NCI-H146 (cell line): ENCODE results near the gene NR2C1.
"Not testable (repeated sequence)": the region's sequence is repeated elsewhere in the genome, so short reads cannot be mapped to it uniquely, and the experiment has no call there.

Experiments
- DNase-seq: peaks from one replicate; lab custom pipeline; 2025; lab: John Stamatoyannopoulos, UW

The NR2C1 gene

DNA sequence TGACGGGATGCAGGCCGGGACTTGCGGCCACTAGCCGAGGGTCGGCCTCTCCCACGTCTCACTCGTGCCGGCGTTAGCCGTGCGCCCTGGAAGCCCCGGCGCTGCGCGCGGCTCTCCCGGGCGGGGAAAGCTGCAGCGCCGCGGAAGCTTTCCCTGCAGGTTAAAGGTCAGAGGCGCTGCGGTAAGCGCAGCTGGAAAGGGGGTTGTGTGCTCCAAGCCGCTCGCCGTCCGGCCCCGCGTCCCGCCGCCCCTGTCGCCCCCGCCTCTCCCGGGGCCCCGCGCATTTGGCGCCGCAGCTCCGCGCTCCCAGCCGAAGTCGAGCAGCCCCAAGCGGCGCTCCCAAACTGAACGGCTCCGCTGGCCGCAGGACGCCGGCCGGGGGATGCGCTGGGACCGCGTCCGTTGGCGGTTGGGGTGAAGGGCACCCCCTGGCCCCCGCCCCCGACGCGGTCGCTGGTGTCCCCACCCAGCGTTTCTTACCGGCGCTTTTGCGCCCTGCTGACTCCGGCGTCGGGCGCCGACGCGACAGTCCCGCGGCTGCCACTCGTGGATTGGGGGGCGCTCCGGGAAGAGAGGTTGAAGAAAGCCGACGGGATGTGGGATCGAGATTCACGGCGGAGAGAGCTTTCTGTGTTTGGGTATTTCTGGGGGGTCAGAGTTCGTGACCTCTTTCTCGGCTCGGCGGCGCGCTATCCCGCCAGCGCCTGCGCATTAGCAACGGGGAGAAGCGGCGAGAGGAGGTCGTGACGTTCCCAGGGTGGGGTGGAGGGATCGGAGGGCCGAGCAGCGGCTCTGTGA lies at the start of gene NR2C1:
Gene NR2C1, minus strand, starts transcription at position 719 of the 798 bp plus-strand sequence. CDS start 6,234 bp downstream, outside the sequence.
- DNase-seq, result peak; percentile 96

DNA sequence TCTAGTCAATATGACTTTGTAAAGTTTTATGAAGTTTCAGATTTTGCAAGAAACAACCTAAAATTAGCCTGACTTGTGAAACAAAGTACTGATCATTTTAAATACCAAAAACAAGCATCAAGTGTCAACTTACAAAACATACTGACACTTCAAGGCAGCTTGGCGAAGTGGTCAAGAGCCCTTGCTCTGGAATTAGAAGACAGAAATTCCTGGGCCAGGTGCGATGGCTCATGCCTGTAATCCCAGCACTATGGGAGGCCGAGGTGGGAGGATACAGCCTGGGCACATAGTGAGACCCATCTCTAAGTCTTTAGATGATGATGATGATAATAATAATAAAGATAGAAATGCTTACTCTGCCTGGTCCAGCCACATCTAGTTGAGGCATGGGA lies 45.4 kb upstream of the NR2C1 start:
- no peak for DNase-seq

DNA sequence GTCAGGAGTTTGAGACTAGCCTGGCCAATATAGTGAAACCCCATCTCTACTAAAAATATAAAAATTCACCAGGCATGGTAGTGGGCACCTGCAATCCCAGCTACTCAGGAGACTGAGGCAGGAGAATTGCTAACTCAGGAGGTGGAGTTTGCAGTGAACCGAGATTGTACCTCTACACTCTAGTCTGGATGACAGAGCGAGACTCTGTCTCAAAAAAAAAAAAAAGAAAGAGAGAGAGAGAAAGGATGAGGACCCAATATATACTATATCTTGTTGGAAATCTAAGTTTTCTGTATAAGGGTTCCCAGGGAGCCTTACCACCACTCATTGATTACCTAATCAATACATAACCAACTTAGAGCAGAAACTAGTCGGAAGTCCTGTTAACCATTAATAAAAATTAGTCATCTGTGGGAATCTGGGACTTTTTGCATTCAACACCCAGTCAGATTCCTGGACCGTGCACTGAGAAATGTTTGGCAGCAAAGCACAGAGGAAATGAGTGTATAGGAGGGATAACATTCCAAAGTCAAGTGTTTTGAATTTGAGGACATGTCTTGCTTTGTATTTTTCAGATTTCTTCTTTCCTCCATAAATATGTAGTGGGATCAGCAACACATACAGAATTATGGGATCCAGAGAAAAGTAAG lies 44.8 kb upstream of the NR2C1 start:
- DNase-seq, result no peak

DNA sequence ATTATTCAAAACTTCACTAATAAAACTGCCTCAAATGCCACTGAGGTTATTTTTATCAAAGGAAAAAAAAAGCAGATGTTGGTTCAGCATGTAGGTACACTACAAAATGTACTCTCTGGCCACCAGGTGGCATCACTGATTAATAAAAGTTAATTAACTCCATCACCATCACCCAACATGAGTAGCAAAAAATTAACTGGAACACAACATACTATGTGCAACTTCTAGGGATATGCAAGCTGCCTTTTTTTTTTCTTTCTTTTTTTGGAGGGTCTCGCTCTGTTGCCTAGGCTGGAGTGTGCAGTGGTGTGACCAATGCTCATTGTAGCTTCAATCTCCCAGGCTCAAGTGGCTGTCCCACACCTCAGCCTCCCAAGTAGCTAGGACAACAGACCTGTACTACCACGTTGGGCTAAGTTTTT lies 43.8 kb upstream of the NR2C1 start:
- DNase-seq, result peak; percentile 70

DNA sequence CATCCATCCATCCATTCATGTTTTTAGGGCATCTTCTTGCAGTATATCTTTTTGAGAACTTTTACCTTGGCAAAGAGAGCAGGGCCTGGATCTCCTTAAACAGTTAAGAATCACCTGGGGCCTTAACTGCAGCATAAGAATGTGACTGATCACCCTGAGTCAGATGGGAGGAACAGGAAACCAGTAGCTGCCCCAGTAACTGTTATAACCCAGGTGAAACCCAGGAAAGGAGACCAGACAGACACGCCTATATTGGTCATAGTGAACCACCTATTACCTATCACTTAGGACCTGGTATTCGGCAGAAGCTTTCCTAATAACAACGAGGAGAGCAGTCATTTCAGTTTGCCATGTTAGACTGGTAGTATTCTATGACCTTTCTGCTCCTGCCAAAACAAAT lies 43.4 kb upstream of the NR2C1 start:
- DNase-seq, result no peak

DNA sequence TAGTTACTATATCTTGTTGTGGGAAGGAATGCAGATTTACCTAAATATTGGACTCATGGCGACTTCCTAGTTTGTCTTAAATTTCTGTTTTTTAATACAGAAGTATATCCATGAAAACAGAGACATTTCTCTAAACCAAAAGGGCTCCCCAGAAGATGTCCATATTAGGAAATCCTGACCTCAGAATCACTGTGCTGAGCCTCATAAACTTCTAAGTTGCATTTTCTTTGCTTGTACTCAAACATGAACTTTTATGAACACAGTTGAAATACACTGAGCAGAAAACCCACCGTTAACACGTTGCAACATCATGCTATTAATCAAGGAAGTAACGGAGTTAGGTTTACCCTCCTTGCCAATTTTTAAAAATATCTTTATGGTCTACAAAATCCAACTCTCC lies 42.9 kb upstream of the NR2C1 start:
- no peak for DNase-seq

DNA sequence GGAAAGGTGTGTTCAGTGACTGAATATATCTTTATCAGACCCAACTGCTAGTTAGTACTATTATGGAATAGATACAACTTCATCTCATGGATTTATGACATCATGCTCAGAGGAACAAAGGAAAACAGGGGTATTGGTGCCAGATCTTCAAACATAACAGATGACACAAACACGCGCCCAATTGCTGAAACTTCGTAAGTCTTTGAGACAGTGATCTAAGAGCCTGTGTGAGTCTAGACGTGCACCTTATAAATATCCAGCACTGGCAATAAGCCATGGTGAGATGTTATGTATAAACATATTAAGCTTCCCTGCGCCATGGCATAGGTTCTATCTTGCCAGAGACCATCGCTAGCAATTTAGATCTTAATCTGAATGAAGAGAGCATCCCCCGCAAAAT lies 42.2 kb upstream of the NR2C1 start:
- no peak for DNase-seq

DNA sequence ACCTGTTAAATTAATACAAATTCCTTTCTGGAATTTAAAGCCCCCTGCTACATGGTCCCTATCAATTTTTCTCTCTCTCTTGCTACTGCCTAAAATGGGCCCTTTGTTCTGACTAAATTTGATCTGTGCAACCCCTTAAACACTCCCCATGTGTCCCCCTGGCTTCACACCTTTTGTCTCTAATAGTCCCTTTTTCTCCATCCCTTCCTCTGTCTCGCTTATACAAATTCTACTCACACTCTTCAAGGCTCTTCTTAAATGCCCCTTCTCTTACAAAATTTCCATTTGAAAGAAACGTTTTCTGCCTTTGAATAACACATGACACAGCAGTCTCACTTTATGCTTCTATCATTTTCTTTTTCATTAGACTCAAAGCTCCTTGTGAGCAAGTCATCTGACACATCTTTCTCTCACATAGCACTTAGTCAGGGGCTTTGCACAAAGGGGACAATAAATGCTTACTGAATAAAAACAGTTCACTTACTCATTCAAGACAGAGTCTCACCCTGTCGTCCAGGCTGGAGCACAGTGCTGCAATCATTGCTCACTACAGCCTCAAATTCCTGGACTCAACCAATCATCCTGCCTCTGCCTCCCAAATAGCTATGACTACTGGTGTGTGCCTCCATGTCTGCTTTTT lies 41.5 kb upstream of the NR2C1 start:
- no peak for DNase-seq

DNA sequence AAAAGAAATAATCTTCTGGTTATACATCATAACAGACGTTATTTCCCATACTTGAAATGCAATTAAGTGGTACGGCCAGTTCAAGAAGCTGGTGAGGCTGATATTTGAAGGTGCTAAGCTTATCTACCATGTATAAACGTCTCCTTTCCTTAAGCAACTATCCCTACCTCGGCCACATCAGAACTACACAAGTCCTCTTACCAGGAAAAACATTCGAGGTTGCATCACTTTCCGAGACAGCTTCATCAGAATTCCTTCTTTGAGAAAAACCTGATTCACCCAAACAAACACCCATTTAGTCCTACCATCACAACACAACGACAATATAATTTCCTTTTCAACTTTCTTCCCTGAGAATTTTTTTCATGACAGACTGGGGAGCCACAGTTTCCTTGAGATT lies 33.9 kb upstream of the NR2C1 start:
- DNase-seq, result no peak

DNA sequence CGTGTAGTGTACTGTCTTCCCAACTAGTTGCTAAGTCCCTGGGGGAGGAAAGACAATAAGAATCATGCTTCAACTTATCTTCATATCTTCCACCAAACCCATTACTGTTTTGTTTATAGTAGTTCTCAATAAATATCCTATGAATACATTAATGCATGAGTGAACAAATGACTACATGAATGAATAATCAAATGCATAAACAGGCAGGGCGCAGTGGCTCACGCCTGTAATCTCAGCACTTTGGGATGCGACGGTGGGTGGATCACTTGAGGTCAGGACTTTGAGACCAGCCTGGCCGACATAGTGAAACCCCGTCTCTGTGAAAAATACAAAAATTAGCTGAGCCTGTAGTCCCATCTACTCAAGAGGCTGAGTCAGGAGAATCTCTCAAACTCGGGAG lies 32.1 kb upstream of the NR2C1 start:
- DNase-seq, result no peak

DNA sequence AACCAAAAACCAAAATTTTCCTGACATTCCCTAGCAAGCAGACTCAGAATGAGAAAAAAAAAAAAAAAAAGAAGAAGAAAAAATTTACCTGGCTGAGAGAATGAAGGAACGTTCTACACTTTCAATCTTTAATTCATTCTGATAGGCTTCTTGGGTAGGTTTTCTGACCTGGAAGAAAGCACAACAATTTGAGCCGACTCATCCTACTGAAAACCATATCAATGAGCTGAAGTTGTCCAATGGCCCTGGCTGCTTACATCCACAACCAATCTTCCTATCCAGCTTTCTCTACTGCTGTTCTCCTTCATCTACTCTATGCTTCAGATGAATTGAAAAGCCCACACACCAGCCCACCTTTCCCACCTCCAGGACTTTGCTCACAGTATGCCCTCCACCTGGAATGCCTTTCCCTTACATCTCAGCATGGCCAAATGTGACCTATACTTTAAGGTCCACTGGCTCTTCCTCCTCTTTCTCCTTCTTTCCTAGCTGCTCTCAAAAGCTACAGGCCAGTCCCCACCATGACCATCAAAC lies 31.6 kb upstream of the NR2C1 start:
- DNase-seq, result no peak

DNA sequence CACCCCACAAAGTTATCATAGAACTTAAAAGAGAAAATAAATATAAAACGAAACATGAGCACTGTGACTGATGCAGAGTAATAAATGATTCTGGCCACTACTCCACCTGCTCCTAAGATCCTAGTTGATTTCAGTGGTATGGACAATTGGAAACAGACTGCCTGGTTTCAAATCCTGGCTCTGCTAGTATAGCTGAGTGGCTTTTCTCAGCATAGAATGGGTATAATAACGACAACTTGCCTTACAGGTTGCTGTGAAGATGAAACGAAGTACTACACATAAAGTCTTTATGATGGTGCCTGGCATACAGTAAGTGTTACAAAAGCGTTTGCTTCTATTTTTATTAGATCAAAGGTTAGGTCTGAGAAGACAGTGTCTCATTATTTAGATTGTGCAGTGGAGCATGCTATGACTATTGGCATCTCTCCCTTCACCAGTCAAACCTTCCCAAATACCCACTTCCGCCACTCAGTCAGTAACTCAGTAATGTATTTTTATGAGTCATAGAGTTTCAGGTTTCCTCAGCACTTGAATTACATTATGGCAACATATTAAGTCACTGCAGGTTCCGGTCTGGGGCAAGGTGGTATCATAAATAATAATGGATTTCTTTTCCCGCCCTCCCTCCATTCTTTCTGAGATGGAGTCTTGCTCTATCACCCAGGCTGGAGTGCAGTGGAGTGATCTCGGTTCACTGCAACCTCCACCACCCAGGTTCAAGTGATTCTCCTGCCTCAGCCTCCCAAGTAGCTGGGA lies 29.7 kb upstream of the NR2C1 start:
- DNase-seq, result peak; percentile 12

DNA sequence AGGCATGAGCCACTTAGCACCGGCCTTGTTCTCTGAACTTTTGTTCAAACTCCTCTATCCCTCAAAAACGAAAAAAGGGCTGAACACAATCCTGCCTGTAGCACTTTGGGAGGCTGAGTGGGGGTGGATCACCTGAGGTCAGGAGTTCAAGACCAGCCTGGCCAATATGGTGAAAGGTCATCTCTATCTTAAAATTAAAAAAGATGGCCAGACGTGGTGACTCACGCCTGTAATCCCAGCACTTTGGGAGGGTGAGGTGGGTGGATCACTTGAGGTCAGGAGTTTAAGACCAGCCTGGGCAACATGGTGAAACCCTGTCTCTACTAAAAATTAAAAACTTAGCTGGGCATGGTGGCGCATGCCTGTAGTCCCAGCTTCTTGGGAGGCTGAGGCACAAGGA lies 28.5 kb upstream of the NR2C1 start:
- DNase-seq, result not testable (repeated sequence)

DNA sequence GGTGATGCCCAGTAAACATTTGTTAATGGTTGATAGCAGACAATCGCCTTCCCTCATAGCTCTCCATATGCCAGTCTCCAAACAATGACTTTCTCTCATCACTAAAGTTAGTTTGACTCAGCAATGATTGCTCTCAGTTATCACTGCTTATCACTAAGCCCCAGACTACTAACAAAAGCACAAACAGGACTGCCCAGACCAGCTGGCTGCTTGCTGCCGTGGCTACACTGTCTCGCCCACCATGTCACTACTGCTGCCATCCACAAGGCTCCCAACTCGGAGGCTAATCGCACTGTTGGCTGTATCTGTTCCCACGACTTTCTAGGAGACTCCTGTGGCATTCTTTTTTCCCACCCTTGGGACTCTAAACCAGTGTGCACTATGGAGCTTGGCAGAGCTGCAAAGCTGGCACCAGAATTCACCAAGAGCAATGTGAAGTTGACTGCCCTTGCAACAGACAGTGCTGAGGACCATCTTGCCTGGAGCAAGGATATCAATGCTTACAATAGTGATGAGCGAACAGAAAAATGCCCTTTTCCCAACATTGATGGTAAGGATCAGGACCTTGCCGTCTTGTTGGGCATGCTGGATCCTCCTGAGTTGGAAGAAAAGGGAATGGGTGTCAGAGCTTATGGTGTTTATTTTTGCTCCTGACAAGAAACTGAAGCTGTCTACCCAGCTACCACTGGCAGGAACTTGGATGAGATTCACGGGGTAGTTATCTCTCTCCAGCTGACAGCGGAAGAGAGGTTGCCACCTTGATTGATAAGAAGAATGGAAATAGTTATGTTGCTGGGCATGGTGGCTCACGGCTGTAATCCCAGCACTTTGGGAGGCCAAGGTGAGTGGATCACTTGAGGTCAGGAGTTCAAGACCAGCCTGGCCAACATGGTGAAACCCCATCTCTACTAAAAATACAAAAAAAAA lies 27.1 kb upstream of the NR2C1 start:
- DNase-seq, result no peak

DNA sequence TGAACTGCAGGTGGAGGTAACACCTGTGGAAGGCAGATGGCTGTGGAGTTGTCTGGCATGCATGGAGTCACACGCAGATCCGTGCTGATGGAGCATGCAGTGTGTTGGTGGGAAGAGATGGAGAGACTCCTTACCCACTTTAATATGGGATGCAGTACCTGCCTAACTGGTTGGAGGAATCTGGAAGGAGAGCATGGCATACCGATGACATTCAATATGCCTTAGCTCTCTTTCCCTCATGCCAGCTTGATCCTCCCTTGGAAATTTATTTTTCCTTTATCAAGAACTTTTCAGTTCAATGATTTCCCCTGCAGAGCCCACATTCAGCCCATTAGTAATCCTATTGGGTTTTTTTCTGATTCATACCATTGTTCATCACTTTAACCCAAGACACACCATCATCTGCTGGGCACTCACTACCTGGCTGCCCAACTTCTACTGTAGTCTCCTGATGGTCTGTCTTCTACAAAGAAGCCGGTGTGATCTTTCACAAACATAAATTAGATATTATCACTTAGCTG lies 25.9 kb upstream of the NR2C1 start:
- DNase-seq, result no peak

DNA sequence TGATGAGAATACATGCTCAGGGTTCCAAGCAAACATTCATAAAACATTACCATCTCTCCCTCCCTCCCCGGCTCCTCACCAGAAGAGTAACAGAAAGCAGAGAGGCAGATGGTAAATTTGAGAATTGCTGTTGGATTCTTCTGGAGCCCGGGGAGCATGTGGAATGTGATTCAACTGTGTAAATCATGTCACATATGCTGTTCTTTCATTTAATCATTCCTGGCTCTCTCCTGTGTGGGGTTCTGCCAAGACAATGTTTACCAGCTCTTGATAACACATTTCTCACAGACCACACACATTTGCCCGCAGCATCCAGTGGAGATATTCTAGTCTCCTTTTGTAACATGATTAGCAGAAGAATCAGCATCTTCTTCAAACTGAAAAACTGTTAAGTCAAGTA lies 23.4 kb upstream of the NR2C1 start:
- no peak for DNase-seq

DNA sequence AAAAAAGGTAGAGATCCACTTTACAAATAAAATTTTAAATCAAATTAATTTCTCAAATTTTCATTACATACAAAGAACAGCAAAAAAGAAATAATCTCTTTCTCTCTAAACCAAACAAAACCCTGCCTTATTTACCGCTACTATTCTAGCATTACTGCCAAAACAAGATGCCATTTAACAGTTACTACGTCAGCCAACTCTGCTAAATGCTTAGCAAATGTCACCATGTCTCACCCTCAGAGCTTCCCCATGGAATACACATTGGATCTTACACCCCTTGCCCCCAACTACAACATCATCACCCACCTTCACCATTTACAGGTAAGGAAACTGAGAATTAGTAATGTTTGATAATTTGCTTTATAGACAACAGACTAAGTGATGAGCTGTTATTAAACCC lies 23.0 kb upstream of the NR2C1 start:
- DNase-seq, result no peak

DNA sequence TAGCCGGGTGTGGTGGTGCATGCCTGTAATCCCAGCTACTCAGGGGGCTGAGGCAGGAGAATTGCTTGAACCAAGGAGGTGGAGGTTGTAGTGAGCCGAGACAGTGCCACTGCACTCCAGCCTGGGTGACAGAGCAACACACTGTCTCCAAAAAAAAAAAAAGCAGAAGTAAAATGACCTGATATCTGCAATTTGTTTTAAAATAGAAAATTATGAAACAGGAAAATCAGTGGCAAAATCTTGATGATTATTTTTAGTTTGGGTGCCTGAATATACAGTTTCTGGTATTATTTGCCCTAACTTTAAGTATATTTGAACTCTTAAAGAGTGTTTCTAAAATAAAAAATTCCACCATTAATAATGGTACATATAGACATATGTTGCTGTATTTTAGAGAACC lies 22.4 kb upstream of the NR2C1 start:
- not testable (repeated sequence) for DNase-seq

DNA sequence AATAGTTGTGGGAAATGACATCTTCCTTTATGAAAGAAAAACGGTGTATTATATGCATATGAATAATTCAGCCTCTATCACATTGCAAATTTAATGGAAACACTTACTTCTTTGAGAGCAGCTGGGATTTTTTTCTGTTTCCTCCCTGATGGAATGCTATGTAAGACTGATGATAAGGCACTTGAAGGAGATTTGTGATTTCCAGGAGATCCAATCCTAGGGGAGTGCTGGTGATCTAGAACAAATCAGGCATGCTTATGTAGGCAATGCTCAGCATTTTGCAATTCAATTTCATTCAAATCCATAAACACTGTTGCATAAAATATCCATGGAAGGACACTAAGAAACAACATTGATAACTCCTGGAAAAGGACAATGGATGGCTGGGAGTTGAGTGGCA lies 16.0 kb upstream of the NR2C1 start:
- no peak for DNase-seq

DNA sequence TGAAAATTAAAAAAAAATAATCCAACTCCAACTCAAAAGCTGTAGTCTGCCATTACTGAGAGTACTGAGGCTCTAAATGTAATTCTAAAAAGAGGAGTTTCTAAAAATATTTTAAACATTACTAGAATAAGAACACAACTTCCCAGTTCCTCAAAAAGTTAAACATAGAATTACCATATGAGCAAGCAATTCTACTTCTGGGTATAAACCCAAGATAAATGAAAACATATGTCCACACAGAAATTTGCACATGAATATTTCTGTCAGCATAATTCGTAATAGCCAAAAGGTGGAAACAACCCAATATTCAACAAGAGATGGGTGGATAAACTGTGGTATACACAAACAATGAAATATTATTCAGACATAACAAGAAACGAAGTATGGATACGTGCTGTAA lies 15.0 kb upstream of the NR2C1 start:
- no peak for DNase-seq

DNA sequence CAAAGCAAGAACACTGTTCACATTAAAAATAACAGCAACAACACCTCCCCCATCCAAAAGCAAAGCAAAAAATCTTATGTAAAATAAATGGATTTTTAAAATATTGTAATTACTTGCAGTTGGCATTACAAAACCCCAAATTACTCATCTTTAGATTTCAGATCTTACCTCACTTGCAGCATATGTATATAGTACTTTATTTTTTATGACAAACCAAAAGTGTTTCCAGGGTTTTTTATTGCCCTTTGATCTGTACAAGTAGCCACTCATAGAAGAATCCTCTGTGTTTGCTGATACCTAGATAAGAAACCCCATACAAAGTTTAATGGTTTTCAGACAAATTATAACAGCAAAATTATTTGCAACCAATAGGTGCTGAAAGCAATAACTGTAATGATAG lies 12.2 kb upstream of the NR2C1 start:
- DNase-seq, result no peak
